GM18951 (cell line): ENCODE data around the gene EYS.

ENCODE experiments used
- POLR2A ChIP-seq: IDR thresholded peaks from 4 replicates; pipeline ENCODE4 v1.6.1; 2011; ENCODE audit warnings: mild to moderate bottlenecking; ENCODE audit not compliant: insufficient read length, insufficient read depth; ENCODE audit errors: extremely low read depth
- in situ Hi-C: fragments of 300-500 bp; cut with MboI; formaldehyde crosslinking; loops from one replicate; pipeline ENCODE4 v1.12.0; 2022; ENCODE audit warnings: low sequenced_read_pairs, mixed read lengths, inconsistent platforms; ENCODE audit not compliant: unreplicated experiment

EYS gene

DNA sequence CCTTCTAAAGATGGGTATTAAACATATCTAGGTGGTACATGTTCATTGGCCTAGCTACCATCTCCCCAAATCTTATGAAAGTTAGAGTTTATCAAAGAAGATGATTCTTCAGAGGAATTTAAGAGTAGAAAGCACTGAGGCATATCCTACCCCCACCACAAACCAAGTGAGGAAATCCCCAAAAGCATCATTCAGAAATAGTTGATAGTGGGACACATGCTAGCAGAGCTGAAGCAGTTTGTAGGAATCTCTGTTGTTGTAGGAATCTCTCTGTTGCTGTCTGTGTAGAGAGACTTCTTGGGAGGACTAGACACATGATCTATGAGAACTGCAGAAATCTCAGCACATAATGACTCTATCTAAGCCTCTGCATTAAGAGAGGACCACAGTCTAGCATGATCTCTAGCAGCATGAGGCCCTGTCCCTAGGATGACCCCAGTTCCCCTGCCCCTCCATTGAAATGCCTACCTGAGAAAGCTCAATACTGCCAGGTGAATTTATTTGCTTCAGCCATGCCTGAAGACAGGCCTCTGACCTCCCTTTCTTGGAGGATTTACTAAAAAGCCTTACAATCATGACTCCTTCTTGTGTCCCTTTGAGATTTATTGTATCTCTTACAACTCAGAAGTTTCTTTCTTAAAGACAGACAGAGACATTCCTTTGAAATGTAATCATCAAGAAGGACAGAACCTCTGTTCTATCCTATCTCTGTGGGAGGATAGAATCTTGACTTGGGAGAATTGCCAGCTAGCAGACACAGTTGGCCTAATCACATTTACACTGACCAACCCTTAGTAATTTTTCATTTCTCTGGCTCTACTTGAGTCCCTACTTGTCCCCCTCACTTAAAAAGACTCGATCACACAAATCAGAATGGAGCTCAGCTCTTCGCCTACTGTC lies 1489.1 kb downstream of the EYS start:
- in situ Hi-C loops: no loop called here
- no peak for TF ChIP-seq POLR2A

DNA sequence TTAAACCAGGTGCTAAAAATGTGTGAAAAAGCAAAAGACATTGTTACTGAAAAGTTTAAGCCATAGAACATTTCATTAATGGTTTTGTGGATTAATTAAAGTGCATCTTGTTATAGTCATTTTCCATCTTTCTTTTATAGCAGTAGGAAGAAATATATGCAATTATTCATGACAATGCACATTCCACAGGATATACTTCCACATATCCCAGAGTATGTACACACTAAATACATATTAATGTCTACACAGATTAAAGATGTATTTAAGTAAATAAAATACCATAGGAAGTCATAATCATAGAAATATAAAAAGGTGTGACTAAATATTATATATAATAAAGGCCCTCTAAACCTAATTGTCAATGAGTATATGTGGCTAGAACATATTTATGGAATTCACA lies 1492.7 kb downstream of the EYS start:
- no peak for TF ChIP-seq POLR2A
- in situ Hi-C loops: no loop called here

DNA sequence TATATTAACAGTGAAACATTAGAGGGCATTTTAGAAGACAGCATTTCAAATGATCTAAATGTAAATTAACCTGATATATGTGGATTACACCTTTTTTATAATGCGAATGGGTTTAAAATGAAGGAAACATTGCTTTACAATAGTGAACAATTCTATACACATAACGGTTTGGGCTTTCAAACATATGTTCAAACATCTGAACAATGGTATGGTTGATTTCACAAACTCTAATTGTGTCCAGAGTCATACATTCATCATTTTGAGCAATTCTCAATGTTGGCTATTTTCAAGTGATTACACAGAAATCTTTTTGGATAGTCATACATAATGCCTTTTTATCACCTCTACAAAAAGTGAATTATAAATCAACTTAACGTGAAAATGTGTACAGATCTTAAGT lies 1493.3 kb downstream of the EYS start:
- in situ Hi-C loops: no loop called here
- no peak for TF ChIP-seq POLR2A

DNA sequence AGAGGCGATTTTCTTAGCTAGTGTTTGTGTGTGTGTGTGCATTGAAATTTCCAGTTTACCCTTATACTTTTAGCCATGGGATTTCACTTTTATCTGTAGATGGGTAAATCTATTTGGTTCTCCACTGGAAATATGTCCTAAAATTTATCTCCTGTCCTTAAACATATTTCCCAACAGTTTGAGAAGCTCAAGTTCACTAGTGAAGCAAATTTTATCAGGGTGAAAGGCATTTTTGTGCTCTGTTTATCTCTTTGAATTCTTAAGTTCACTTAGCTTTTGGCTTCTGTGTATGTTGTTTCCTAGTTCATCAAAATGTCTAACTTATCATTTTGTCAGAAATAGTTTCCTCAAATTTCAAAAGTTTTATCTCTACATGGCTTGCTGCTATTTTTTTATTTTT lies 1509.8 kb downstream of the EYS start:
- TF ChIP-seq POLR2A: no peak
- in situ Hi-C loops: no loop called here

DNA sequence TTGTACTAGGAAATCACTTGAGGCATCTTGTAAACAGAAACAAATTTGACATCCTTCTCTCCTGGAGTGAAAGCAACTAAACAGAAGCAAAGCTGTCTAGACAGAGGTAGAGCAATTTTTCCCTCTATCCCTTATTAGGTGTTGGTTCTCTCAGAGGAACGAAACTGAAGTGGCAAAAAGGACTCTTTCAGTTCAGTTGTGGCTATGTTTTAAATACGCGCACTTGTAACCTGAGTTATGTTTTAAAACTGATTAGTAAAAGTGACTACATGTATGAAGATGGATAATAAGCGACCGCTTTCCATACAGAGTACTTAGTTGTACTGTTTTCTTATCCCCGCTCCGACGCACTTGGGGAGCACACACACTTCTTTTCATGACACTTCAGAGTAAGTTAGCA lies 1520.4 kb downstream of the EYS start:
- in situ Hi-C loops: no loop called here
- no peak for TF ChIP-seq POLR2A

DNA sequence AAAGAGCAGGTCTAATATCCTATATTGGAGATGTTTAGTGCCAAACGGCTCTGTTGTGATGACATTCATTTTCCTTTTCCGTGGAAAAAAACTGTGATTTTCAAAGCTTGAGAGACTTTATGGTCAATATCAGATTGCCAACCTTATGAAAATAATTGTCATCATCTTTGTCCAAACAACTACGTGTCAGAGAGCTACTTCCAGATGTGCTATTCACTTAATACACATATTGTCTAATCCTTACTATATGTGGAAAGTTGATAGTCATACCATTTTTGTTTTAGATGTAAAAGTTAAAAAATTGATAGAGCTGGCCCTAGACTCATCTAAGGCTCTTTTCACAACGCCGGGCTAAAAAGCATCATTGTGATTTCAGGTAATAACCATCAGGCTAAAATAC lies 1521.4 kb downstream of the EYS start:
- TF ChIP-seq POLR2A: no peak
- in situ Hi-C loops: no loop called here

DNA sequence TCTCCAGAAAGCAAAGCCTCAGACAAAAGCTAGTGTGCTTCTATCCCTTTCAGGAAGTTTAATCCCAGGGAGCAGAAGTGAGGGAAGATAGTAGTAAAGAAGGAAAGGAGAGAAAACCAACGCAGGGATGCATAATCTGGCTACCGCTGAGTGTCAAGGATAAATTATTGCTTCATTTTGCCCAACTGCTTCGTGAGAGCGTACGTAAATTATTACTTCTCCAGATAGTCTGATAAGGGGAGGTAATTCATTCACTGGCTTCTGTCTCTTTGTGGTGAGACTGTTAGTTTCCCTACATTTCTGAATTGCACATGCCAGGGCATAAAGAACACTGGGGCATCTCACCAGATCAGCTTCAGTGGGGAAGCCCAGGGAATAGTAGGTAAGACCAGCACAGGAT lies 1531.7 kb downstream of the EYS start:
- in situ Hi-C loops: no loop called here
- TF ChIP-seq POLR2A: no peak

DNA sequence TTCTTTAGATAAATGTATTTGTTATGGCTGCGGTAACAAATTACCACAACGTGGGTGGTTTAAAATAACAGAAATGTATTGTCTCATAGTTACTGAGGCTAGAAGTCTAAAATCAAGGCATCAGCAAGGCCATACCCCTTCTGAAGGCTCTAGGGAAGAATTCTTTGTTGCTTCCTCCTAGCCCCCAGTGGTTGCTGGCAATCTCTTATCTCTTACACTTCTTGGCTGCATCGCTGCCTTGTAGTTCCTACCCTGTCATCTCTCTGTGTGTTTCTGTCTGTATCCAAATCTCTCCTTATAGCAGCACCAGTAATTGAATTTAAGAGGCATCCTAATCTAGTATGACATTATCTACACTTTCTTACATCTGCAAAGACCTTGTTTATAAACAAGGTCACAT lies 1536.7 kb downstream of the EYS start:
- in situ Hi-C loops: no loop called here
- no peak for TF ChIP-seq POLR2A

DNA sequence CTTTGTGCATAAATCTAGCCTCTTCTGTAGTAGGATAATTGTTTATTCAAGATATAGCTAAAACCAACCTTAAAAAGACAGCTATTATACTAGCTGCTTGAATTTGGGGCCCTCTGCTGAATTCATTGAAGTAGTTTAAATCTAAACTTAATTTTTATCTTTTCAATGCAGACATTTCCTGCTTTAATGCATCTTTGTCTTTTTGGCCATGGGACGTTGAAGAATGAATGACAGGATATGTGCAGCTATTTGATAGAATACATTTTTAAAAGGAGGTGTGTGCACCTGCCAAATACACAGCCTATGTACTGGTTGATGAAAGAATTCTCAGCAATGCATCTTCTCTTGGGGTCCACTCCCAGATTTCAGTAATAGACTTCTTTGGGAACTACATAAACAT lies 1546.5 kb downstream of the EYS start:
- no peak for TF ChIP-seq POLR2A
- in situ Hi-C loops: no loop called here

DNA sequence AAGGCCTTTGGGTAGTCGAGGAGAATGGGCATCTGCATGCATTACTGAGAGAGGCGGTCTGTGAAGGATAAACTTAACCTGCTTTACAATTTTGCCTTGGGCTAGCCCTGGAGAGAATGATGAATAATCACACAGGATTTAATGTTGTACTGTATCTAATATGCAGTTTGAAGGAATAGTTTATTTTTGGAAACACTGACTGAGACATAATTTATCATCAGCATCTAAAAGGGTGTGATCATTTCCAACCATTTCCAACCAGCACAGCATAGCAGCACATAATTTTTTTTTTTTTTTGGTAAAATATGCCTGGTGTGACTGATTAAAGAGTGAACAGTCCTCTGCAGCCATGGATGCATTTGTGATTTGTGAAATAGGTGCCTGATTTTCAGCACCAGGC lies 1552.0 kb downstream of the EYS start:
- in situ Hi-C loops: no loop called here
- TF ChIP-seq POLR2A: no peak

DNA sequence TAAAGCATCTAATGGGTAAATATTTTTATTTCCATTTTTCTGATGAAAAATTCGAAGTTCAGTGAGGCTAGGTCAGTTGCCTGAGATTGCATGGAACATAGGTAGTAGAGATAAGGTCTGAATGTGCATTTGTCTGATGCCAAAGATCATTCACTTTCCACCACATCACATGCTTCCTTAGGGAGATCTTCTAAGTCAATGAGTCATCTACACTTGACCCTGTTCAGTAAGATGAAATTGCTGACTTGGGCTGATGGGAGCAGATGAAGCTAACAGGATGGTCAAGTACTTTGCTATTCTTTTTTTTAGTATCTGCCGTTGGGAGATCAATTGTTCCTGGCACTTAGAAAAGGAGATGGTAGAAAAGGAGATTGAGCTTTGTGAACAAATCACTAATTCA lies 1560.2 kb downstream of the EYS start:
- no peak for TF ChIP-seq POLR2A
- in situ Hi-C loops: no loop called here

DNA sequence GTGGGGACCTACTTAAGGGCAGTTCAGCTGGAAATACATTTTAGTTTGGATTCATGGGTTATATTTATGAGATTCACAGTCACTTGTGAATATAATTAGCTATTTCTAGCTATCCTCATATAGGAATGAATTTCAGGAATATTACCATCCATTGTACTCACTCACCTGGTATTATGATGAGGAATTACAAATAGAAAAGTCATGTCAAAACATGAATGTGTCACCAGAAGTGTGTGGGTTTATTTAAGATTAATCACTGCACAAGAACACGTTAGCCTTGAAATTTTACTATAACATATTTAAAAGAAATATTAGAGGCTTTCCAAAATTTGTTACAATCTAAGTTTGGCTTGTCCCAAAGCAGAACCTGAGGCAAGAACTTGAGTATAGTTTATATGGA lies 1560.9 kb downstream of the EYS start:
- in situ Hi-C loops: no loop called here
- TF ChIP-seq POLR2A: no peak

DNA sequence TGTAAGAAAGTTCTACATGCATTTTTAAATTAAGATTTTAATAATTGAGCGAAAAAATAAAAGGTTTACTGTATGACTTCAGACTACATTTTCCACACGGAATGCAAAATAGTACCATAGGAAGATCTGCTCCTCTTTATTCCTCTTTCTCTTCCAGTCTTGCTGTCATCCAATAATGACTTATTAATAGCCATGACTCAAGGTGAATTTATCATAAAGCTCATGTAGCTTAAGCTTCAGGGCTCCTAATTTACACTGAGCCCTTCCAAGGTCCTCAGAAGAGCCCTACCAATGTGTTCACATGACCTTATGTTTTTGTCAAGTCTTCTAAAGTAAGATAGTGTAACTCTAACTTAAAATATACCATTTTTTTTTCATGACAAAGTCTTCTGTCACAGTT lies 1561.4 kb downstream of the EYS start:
- in situ Hi-C loops: no loop called here
- no peak for TF ChIP-seq POLR2A

DNA sequence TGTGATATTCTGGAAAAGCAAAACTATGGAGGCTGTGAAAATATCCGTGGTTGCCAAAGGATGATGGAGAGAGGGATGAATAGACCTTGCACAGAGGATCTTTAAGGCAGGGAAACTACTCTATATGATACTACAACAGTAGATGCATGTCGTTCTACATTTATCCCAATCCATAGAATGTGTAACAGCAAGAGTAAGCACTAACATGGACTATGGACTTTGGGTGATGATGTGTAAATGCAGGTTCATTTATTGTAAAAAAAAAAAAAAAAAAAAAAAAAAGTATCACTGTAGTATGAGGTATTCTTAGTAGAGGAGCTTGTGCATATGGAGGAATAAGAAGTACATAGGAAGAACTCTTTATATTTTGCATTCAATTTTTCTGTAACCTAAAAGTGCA lies 1563.9 kb downstream of the EYS start:
- TF ChIP-seq POLR2A: no peak
- in situ Hi-C loops: no loop called here
